NCI-H2196 (cell line): Measurements from ENCODE around the gene P2RX6.
"Not testable (repeated sequence)": the region's sequence is repeated elsewhere in the genome, so short reads cannot be mapped to it uniquely, and the experiment has no call there.

Experiments used
- DNase-seq: peaks from one replicate; lab custom pipeline; 2025; ENCODE audit not compliant: unreplicated experiment; lab: John Stamatoyannopoulos, UW

Gene P2RX6

DNA sequence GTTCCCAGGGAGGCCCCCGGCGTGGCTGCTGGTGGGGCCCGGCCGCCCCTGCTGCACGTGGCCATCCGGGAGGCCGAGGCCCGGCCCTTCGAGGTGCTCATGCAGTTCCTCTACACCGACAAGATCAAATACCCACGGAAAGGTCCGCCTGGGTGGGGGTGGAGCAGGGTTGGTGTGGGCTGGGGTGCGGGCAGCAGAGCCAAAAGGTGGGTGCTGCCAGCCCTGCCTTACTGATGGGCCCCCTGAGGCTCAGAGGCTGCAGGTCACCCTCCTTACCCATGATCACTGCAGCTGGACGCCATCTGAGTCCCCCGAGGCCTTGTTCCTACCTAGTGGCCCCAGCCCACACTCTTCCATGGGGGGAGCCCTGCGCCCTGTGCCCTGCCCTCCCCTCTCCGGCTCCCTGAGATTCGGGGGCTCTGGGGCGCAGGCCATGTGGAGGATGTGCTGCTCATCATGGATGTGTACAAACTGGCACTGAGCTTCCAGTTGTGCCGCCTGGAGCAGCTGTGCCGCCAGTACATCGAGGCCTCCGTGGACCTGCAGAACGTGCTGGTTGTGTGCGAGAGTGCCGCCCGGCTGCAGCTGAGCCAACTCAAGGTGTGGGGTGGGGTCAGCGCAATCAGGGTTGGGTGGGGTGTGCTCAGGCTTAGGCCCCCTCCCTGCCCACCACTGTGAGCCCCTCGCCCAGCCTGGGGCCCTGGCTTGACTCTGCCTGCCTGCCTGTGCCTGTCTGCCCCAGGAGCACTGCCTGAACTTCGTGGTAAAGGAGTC lies 20.6 kb upstream of the P2RX6 start:
- DNase-seq: no peak

DNA sequence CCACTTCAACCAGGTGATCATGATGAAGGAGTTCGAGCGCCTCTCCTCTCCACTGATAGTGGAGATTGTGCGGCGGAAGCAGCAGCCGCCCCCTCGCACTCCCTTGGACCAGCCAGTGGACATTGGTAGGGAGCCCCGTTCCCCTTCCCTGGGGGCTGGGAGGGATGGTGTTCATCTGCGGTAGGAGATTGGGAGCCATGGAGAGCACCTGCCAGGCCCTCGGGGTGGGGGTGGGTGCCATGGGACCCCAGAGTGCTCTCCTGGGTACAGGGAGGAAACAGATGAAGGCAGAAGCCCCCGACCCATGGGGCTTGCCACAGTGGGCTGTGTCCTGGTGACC lies 20.1 kb upstream of the P2RX6 start:
- DNase-seq: no peak

DNA sequence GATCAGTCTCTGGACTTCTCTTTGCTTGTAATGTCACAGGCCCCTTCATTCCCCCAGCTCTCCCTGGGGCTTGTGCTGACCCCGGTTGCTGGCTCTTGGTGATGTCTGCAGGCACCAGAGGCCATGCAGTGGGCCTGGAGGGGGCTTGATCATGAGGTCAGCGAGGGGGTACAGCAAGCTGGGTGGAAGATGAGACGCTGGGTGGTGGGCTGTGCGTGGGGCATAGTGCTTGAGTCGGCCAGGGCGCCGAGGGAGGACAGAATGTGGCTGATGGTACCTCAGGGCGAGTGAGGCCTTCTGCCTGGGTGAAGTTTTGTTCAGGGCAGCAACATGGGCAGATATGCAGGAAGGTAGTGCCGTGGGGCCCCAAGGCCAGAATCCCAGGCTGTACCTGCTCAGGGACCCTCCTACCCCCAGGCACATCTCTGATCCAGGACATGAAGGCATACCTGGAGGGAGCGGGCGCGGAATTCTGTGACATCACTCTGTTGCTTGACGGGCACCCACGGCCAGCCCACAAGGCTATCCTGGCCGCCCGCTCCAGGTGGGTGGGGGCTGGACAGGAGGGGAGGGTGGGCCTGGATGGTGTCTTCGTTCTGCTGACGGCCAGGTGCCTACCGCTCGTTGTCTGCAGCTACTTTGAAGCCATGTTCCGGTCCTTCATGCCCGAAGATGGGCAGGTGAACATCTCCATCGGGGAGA lies 19.5 kb upstream of the P2RX6 start:
- DNase-seq: no peak

DNA sequence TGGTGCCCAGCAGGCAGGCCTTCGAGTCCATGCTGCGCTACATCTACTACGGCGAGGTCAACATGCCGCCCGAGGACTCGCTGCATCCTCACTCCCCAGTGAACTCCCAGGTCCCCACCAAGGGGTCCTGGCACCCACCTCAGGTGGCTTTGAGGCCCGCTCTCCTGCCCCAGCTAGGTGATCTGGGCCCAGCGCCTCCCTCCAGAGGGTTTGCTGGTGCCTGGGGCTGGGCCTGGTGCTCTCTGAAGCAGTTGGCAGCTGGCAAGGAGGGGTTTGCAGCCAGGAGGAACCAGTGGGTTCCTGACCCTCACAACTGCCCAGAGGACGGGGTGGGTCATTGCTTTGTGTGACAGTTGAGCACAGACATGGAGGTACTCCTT lies 18.9 kb upstream of the P2RX6 start:
- DNase-seq: no peak

DNA sequence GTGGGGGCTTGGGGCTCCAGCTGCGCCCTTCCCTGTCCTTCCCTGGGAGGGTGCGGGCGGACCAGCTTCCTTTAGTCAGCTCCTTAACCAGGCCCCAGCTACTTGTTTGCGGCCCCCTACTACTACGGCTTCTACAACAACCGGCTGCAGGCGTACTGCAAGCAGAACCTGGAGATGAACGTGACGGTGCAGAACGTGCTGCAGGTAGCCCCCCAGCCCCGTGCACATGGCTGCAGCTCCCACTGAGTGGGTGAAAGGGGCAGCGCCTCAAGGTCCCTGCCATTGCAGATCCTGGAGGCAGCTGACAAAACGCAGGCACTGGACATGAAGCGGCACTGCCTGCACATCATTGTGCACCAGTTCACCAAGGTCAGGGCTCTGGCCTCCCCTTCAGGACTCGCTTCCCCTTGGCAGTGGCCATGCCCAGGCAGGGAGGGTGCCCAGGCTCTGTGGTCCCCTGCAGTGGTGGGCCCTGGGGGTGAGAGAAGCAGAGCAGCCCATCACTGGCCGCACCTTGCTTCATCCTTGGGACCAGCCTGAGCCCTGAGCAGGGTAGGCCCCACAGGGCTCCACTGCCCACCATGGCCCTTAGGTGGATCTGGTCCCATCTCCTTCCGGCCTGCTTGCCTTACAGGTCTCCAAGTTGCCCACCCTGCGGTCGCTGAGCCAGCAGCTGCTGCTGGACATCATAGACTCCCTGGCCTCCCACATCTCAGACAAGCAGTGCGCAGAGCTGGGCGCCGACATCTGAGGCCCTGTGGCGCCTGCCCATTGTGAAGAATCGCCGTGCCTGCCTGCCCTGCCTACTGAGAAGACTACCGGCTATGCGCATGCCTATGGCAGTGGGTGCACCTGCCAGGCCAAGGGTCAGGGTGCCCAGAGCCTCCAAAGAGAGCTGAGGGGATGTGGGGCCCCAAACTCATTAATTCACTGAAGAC lies 18.1 kb upstream of the P2RX6 start:
- no peak for DNase-seq

DNA sequence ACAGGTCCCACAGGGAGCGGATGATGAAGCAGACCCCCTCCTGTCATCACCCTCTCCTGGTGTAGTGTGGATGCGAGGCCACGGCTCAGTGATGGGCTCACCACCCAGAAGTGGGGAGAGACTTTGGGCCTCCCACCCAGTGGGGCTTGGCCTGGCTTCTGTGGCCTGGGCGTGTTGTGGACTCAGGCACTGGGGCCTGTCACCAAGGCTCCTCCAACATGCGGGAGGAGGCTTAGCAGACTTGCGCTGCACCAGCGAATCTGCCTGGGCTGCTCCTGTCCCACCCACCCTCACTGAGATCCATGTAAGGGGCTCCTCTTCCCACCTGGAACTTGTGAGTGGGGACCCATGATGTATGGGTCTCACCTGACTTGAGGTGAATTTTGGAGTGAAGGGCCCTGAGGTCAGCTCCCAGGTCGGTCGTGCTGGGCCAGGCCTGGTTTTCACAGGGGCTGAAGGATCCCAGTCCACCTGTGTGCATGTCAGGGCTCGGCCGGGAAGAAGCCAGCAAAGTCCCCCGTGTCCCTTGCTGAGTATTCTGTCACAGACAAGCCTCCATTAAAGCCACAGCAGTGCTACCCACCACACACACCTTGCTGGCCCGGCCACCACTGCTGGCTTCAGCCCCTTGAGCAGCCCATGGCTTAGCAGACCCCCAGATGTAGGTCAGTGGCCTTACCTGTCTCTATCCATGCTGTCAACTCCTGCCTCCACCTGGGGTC lies 17.3 kb upstream of the P2RX6 start:
- no peak for DNase-seq

DNA sequence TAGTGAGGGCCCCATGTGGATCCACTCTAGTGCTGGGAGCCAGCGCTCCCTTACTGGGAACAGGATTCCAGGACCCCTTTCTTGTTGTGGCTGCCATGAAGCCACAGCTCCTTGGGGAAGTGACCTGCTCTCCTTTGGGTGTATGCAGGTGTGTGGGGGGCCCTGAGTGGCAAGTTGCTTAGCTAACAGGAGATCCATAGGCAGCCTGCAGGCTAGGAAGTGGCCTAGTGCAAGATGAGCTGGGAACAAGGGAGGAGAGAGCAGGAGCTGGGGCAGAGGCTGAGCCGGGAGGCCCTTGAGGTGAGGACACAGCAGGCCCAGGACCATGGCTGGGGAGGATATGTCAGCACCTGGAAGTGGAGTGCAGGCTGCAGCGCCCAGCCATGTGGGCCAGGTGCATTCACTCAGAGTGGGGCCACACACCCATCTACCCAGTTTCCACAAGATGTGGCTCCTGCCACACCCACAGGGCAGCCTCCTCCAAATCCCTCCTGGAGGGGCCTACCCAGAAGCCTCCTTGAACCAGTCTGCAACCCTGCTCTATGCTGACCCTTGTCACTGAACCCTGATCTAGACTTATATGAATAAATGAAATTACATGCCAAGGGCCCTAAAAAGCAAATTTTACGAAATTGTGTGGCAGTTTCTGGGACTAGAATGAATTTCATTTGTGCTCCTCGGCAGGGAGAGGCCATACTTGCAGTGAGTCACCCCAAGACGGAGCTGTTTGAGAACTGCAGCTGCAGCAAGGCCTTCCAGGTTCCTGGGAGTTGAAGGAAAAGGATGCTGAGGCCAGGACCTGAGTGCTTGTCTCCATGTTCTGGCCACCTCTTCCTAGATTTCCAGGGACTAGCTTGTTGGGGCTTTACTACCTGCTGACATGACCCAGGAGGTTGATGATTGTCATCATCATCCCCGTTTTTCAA lies 16.3 kb upstream of the P2RX6 start:
- DNase-seq: no peak

DNA sequence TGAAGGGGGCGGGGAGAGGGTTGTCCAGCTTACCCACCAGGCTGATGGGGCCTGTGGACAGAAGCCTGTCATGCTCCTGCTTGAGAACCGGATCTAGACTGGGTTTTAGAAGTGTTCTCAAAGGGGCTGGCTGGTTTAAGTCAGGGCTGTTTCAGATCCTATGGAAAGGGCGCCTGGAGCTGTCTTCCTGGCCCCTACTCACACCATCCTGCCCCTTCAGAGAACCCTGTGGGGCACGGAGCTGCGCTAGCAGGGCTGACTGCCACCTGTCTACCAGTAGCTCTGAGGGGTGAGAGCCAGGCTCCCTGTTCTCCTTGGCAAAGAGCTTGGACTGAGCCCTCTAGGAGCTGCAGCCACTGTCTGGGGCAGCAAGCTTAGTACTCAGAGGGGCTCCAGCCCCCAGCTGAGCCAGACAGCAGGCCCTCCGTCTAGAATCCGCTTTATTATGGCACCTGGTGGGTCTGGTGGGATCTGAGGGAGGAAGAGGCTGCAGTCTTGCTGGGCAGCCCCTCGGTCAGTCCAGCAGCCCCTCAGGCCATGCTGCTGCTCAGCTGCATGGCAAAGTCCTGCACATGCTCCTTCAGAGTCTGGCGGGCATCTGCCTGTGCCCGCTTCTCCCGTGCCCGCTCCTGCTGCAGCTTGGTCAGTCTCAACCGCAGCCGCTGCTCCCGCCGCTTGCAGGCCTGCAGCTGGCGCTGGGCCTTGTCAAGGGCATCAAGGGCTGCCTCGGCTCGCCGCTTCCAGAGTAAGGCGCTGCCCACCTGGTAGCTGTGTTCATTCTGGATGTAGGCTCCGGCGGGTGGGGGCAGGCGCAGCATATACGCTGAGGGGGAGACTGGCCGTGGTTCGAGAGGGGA lies 15.4 kb upstream of the P2RX6 start:
- no peak for DNase-seq

DNA sequence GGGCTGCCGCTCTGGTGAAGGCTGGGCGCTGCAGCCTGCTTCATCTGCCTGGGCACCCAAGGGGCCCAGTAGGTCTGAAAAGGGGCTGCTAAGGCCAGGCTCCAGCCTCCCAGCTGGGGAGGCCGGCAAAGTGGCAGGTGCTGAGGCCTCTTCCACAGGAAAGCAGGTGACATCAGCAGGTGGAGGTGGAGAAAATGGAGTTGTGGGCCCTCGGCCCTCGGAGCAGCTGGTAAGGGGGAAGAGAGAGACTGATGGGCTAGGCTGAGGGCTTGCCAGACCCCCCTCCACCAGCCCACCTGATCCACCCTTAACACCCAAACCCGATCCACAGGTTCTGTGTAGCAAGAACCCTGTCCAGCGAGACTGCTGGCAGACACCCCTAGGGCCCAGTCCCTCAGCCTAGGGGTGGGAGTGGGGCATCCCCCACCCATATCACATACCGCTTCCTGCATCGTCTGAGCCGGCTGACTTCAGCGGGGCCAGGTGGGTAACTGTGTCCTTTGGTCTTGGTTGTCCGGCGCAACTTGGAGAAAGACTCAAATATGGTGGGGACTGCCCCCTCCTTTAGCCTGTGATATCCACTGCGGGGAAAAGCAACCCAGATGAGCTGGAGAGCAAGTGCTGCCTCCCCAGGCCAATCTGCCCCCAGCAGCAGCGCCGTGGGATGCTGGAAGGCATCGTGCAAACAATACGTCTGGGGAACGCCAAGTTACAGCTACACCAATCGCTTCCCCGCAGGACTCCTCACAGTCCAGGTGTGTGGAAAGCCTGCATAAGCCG lies 14.6 kb upstream of the P2RX6 start:
- DNase-seq: no peak

DNA sequence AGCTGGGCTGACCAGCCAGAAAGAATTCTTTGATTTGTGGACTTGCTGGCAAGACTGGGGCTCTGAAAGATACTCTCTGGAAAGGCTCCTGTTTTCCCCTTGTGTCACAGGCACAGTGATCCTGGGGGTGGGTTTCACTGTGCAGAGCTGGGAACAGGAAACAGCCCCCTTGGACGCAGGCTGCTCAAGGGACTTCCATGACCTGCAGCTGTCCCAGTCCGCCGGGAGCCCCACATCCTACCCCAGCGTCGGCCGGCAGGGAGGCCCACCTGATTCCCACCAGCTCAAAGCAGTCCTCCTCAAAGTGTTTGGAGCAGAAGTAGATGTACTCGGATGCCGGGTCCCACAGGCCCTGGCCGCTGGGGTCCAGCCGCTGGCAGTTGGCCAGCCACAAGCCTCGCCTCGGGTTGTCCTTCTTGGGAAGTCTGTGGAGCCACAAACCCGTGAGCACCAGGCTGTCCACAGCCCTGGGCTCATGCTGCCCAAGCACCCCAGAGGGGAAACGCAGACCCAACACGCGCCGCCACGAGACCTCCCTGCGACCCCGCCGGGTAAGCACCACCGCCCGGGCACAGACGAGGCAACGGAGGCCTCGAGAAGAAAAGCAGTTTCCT lies 13.9 kb upstream of the P2RX6 start:
- no peak for DNase-seq

DNA sequence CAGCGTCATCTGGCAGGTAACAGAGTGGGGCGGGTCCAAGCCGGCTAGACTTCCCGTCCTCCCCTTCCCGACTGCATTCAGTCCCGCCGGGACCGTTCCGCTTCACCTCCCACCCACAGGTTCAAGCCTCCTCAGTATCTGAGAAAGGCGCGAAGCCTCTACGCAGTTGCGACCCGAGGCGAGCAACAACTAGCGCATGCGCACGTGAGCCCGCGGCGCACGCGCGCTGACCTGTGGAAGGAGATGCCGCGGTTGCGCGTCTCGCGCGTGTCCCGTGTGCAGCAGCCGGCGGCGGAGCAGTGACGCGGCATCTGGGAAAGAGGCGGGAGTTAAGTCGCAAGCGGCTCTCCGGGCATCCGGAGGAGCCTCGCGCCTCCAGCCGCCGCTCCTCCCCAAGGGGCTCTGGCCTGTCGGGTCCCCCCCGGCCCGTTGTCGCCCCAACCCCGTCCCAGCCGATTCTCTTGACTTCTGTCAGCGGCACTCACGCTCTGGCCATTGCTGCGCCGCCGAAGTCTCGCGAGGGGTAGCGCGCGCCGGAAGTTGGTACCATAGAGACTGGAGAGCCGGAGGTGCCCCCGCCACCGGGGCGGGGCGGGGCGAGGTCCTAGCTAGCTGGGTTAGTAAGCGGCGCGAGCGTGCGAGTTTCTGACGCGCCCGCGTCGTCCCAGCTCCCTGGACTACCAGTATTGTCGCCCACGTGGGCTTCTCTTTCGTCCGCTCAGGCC lies 13.2 kb upstream of the P2RX6 start, which contains the start of gene THAP7:
Gene THAP7, minus strand, starts transcription at position 518 of the 725 bp plus-strand sequence. Its CDS starts 207 bp downstream, at position 311.
- DNase-seq: peak; percentile 84

DNA sequence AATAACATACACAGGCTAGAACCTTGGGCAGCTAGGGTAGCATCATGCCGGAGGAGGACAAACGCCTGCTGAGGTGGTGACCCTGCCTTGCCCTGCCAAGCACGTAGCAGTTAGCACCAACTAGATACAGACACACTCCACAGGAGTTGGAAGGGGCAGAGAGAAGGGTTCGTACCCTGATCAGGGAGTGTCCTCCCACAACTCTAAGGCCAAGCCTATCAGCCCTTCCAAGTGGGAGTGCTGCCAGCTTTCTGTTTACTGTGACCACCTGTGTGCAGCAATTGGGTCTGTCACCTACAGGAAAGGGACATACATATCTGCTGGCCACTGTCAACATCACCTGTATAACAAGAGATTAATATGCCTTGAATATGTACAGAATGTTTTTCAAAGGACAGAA lies 11.2 kb upstream of the P2RX6 start:
- no peak for DNase-seq

DNA sequence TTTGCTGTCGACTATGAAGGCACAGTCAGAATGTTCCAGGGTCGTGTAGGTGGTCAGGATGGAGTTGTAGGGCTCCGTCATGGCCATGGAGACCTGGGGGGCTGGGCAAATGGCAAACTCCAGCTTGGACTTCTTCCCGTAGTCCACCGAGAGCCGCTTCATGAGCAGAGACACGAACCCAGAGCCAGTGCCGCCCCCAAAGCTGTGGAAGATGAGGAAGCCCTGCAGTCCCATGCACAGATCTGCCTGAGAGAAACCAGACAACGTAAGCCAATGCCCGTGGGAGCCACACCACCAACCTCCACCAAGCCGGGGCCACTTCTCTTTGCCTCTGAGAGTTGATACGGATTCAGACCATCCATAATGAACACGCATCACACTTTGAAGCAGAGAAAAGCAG lies 5.8 kb upstream of the P2RX6 start:
- not testable (repeated sequence) for DNase-seq

DNA sequence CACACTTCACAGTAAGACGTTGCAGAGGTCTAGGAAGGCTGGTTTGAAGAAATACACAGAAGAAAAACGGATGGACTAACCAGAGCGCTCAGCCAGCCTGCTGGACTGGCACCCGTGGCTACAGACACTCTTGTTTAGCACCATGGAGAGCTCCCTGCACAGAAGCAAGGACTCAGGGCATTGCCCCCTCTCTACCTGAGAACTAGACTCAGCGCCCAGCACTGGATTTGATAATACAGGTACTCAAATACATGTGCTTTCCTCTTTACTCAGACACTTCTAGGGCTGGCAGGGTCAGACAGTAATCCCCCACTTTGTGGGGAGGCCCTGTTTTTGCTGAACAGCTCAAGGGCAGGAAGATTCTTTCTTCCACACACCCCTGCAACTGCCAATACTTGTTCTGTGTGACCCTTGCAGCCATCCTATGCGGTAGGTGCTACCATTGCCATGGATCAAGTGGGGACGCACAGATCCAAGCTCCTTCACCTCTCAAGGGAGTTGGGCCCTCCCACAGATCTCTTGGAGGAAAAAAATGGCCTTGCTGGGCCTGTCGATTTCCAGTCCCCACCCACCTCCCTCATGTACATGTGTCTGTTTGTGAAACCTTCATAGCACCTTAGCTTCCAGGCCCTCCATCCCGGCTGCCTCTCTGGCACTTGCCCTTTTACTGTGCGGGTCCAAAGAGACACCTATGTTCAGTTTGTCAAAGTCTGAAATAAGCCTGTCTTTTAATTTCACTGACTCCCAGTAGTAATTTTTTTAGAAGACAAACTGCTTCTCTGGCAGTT lies 5.1 kb upstream of the P2RX6 start:
- DNase-seq: no peak

DNA sequence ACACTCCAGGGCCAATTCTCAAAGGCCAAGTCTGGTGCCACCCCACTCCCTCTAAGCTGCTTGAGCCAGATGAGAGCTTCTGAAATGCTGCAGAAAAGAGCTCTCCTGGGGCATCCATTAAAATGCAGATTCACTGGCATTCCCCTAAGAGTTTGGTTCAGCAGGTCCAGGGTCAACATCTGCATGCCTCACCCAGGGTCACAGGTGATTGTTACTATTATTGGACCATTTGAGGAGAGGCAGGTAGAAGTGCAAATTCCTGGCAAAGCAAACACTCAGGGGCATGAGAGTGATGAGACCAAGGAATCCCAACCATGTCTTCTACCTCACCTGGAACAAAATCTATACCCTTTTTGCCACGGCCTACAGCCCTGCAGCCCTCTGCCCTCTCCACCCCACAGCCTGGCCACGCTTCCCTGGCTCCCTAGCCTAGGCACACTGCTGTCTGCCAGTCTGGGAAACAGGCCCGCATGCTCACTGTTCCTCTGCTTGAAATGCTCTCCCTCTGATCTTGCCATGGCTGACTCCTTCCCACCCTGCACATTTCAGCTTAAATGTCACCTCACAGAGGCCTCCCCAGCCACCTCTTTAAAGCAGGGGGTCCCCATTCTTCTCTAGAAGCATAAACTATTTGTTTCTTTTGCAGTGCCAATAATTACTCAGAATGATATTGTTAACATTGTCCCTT lies 4.4 kb upstream of the P2RX6 start:
- no peak for DNase-seq
